Renal cortical epithelial cell (primary cell): ENCODE results near the gene CD163. TPM values are rescaled to one million over a fixed set of nuclear protein-coding genes. Genes with fewer than 3 reads are reported as not detected.
A peak's percentile ranks its signal among the peaks of the same experiment; 100 is the strongest.
"Not testable (repeated sequence)": the region's sequence is repeated elsewhere in the genome, so short reads cannot be mapped to it uniquely, and the experiment has no call there.

Experiments used
- DNase-seq: peaks from one replicate; pipeline ENCODE4 v3.0.0-alpha.2; 2011; ENCODE audit warnings: low read depth
- total RNA-seq: library from RNA; depleted of rRNA; stranded (reverse); fragments of >200 nt; gene quantifications from 2 replicates; pipeline ENCODE4 v1.2.3, GENCODE V29; 2014

CD163 gene
- total RNA-seq, 1 donor from 2014 or later, result not detected

DNA sequence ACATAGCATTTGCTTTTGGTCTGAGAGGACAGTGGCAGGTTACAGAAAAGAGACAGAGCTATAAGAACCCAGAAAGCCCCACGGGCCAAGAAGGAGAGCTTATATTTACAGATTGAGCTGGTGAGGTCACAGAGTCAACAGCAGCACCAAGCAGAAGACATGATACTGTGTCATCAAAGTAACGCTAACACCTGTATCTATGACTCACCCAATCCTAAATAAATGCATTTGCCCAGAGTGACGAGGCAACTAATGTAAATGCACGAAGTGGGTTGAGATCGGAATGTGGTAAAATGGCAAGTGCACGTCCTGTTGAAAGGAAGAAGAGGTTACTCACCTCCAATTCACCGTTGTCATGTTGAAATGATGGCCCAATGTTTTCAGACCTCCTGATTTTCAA is 52.9 kb downstream of the CD163 start:
- DNase-seq, result no peak

DNA sequence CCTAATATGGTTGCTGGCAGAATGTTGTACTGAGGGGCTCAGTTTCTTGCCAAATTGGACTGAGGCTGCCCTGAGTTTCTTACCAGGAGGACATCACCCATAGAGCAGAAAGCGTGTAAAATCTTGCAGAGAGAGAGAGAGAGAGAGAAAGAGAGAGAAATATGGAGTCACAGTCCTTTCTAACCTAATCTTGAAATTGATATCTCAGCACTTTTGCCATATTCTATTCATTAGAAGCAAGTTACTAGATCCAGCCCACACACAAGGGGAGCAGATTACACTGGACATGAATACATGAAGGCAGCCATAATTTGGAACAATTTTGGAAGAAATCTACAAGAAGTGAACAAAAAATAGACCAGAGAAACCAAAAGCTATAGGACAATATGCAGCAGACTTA is 55.5 kb downstream of the CD163 start:
- no peak for DNase-seq

DNA sequence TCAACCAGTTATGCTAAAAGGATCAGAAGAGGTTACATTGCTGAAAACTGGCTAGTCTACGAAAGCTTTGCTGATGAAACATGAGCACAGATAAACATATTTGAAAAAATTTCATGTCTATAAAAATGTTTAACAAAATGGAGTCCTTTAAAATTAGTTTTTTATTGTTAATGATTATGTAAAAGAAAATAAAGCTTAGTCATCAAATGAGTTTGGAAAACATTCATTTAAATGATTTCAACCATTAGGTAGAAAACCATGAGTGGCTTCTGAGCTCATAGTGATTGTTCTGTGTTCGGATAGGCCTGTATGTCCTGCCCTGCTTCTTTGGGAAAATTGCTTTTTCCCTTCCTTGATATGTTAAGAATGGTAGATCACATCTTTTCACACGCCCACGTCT is 59.0 kb downstream of the CD163 start:
- no peak for DNase-seq

DNA sequence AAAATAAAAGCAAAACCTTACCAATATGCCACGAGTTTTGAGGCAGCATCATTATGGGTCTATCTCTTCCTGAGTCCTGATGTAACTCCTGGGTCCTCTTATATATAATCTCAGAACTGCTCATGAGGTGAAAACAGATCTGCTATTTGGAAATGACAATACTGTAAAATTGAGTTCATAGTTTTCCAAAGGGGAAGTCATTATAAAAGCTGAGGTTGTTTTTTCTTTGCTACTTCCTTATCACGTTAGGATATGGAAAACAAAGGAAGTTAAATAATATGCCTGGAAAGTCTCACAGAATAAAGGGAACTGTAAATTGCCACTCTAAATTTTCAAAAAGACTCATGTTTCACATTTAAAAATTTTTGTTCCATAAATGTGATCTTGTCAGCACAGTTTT is 59.5 kb downstream of the CD163 start, which contains the start of gene CD163L1:
TSS of gene CD163L1 (minus strand) at position 78 of the 400 bp plus-strand sequence. CDS start at position 52, 26 bp downstream.
- DNase-seq, result no peak

DNA sequence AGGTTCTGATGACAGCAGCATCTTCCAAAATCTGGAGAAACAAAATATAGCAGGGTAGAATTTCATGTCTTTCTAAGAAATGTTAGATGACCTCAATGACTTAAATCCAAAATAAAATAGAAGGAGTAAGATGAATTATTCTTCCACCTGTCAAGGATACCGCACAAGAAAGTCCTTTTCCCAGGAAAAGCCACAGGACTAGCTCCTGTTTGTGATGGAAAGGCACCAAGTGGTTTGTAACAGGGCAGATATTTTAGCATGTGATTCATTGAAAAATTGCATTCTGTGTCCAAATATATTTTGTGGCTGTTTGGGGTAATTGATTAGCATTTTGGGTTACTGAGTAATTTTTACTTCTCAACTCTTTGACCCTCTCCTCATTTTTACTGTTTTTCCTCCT is 62.4 kb downstream of the CD163 start:
- no peak for DNase-seq

- DNase-seq, result peak; percentile 1
These were observed 63.7 kb downstream of the CD163 start for GRCh38 chr12:7439579-7440505.

- DNase-seq, result not testable (repeated sequence)
These were observed 65.1 kb downstream of the CD163 start for GRCh38 chr12:7438291-7438995.

DNA sequence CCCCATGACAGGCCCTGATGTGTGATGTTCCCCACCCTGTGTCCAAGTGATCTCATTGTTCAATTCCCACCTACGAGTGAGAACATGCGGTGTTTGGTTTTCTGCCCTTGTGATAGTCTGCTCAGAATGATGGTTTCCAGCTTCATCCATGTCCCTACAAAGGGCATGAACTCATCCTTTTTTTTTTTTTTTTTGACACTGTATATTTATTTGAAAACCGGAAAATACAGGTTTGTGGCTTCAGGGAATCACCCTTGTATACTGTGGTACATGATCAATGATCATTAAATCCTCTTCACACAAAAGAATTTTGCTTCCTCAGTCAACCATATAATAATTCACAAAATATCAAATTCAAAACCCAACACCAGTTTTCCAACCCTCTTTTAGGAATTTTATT is 66.1 kb downstream of the CD163 start:
- DNase-seq, result not testable (repeated sequence)

GRCh38 chr12:7434670-7435069 is 68.9 kb downstream of the CD163 start:
- no peak for DNase-seq

- DNase-seq, result peak; percentile 1
These were observed 70.2 kb downstream of the CD163 start for GRCh38 chr12:7433276-7433822.

- DNase-seq, result no peak
These were observed 71.4 kb downstream of the CD163 start for GRCh38 chr12:7431993-7432685.

Other genes with a start within 250 kb of the CD163 start
- not detected in 2 replicates for gene ACSM4, start 199.7 kb downstream of the CD163 start, total RNA-seq
- 0.10 TPM in 1 of 2 replicates, not detected in the other for gene CD163L1, start 59.6 kb downstream of the CD163 start, total RNA-seq
- gene APOBEC1, start 162.1 kb upstream of the CD163 start, total RNA-seq, result not detected in 2 replicates
- not detected in 2 replicates for gene GDF3, start 192.0 kb upstream of the CD163 start, total RNA-seq
- gene DPPA3, start 207.7 kb upstream of the CD163 start, total RNA-seq, result not detected in 2 replicates
- gene CLEC4C, start 243.6 kb upstream of the CD163 start, total RNA-seq, result not detected in 2 replicates